Esophagus muscularis mucosa (tissue), 4 donors: ENCODE data around the gene SPEG. TPM values are rescaled to one million over a fixed set of nuclear protein-coding genes. Genes with fewer than 3 reads are reported as not detected.

Experiments used
- DNase-seq: peaks from one replicate; pipeline ENCODE4 v3.0.0-alpha.2; 2017; ENCODE audit errors: extremely low spot score
- H3K27ac ChIP-seq, 4 donors: fragments of 200-600 bp; sonication (generic); replicated peaks in 1 of 4; 1 replicate in 3 of 4; 2 replicates in 1 of 4; pipeline ENCODE4 v1.5.1; 2016 to 2019; ENCODE audit warnings: mild to moderate bottlenecking in 1 of 4
- H3K27me3 ChIP-seq, 4 donors: fragments of 200-600 bp; sonication (generic); one replicate each; pipeline versions ENCODE4 v1.5.1 to v1.6.0; 2016 to 2019
- H3K36me3 ChIP-seq, 4 donors: fragments of 200-600 bp; sonication (generic); one replicate each; pipeline ENCODE4 v1.5.1; 2016 to 2019
- H3K4me1 ChIP-seq, 4 donors: fragments of 200-600 bp; sonication (generic); one replicate each; pipeline ENCODE4 v1.5.1; 2016 to 2019
- H3K4me3 ChIP-seq, 4 donors: fragments of 200-600 bp; sonication (generic); 1 replicate in 2 of 4; 2 replicates in 2 of 4; pipeline ENCODE4 v1.5.1; 2016 to 2019; ENCODE audit warnings: mild to moderate bottlenecking in 4 of 4, moderate library complexity in 1 of 4
- H3K9me3 ChIP-seq, 4 donors: fragments of 200-600 bp; sonication (generic); 1 replicate in 3 of 4; 2 replicates in 1 of 4; pipeline ENCODE4 v1.5.1; 2016 to 2019
- CTCF ChIP-seq, 3 experiments: fragments of 200-600 bp in 2 of 3; fragments of 450-650 bp in 1 of 3; sonication (generic) in 2 of 3; IDR thresholded peaks; one replicate each; pipeline ENCODE4 v1.5.1; 2017 to 2019; ENCODE audit warnings: antibody characterized with exemption in 3 of 3, mild to moderate bottlenecking in 2 of 3, moderate library complexity in 1 of 3
- EP300 ChIP-seq: sonication (generic); formaldehyde crosslinking; IDR thresholded peaks from one replicate; pipeline ENCODE4 v1.6.1; 2017; ENCODE audit warnings: antibody characterized with exemption
- POLR2A ChIP-seq: fragments of 450-650 bp; IDR thresholded peaks from one replicate; pipeline ENCODE4 v1.6.1; 2017; ENCODE audit warnings: antibody characterized with exemption, moderate library complexity, mild to moderate bottlenecking, low read depth
- POLR2AphosphoS5 ChIP-seq, 2 donors: sonication (generic); formaldehyde crosslinking; IDR thresholded peaks; one replicate each; pipeline ENCODE4 v1.6.1; 2017; ENCODE audit warnings: antibody characterized with exemption in 2 of 2
- WGBS: methylation state at CpG from one replicate; pipeline ENCODE4 v1.1.5; 2018; 5-methylcytosine and 5-hydroxymethylcytosine counted together
- intact Hi-C: fragments of 100-400 bp; cut with DNase I; formaldehyde crosslinking; loops from one replicate; pipeline ENCODE4 v1.15.1; 2023
- total RNA-seq, 4 donors: library from RNA; depleted of rRNA; stranded (reverse); fragments of >200 nt; gene quantifications; one replicate each; pipeline versions ENCODE4 v1.1.0 to v1.2.1, GENCODE V29; 2016

Gene SPEG
- total RNA-seq, 4 donors from 2014 or later: 115 to 251 (median 180) TPM

GRCh38 chr2:219449609-219450008 is 15.0 kb downstream of the SPEG start:
- peak overlapping the region; percentile 94 to 99 (median 96) for H3K27ac ChIP-seq
- intact Hi-C loops: loop anchor here (5.0 kb wide), 1 partner anchor 42 kb away; no protein-coding TSS in a partner anchor
- TF ChIP-seq POLR2A: no peak
- TF ChIP-seq CTCF (IDR thresholded peaks at IDR 0.05): no peak
- TF ChIP-seq POLR2AphosphoS5 (IDR thresholded peaks at IDR 0.05): no peak
- TF ChIP-seq EP300: no peak

GRCh38 chr2:219451661-219452360 is 17.2 kb downstream of the SPEG start:
- peaks cover 25 to 100% (median 94%) of the 10 kb centered on the region in 4 donors for H3K4me1 ChIP-seq
- no peaks in the 10 kb centered on the region for H3K9me3 ChIP-seq
- DNase-seq: no peak
- TF ChIP-seq EP300: peak; percentile 80
- peak; percentile 60 to 72 for TF ChIP-seq POLR2AphosphoS5 (IDR thresholded peaks at IDR 0.05)
- TF ChIP-seq POLR2A: no peak
- intact Hi-C loops: no loop called here
- 37% methylated on average over 10 of the region's 18 CpGs for WGBS
- H3K4me3 ChIP-seq: peak overlapping the region; percentile 15 to 49 (median 31)
- H3K27ac ChIP-seq: peak overlapping the region; percentile 94 to 99 (median 96)
- H3K27me3 ChIP-seq: peaks cover 0 to 21% (median 0%) of the 10 kb centered on the region in 4 donors
- H3K36me3 ChIP-seq: peaks cover 0 to 14% (median 10%) of the 10 kb centered on the region in 4 donors

More at GRCh38 chr2:219449609-219450008, 15.0 kb downstream of the SPEG start:
- H3K9me3 ChIP-seq: no peaks in the 10 kb centered on the region
- WGBS: 83% methylated on average over 4 of the region's 5 CpGs
- no peak for DNase-seq
- H3K4me1 ChIP-seq: peaks cover 35 to 100% (median 100%) of the 10 kb centered on the region in 4 donors
- peak overlapping the region; percentile 38 to 51 (median 44) for H3K4me3 ChIP-seq
- peaks cover 0 to 31% (median 0%) of the 10 kb centered on the region in 4 donors for H3K27me3 ChIP-seq
- H3K36me3 ChIP-seq: peaks cover 0 to 9% (median 7%) of the 10 kb centered on the region in 4 donors

DNA sequence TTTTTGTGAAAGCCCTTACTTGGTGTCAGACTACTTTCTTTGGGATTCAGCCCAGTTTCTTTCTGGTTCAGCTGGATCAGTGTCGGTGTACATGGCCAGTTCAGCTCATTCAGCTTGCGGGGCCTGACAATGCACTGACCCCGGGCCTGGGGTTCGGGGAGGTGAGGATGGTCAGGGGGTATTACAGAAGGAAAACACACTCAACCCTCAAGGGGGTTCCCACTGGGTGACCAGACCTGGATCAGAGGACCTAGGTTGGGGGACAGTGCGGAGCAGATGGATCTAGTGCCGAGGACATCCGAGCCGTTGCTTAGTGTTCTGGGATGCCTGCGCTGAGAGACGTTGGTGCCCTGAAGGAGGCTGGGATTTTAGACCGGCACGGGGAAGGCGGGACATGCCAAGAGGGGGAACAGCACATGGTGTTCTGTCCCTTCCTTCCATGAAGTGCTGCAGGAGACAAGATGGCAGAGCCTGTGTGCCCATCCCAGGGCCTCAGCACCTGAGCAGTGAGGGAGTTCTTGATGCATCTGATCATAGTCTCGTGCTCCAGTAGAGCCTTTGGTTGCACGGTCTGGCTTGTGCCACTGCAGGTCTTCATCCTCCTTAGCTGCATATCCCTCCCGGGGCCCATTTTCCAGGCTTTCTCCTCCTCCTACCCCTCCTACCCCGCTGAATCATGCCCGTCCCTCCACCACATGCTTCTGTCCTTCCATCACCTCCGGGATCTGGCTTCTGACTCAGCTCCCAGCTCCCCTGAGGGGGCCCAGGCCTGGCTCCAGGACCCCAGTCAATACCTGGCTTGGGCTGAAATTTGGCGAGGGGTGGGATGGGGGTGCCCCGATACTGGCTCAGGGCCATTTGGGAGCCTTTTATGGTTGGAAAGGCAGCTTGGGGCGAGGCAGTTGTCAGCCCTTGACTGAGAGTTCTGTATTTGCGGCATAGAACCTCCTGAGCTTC is 18.0 kb downstream of the SPEG start:
- peaks cover 25 to 100% (median 92%) of the 10 kb centered on the region in 4 donors for H3K4me1 ChIP-seq
- no peaks in the 10 kb centered on the region for H3K9me3 ChIP-seq
- DNase-seq: peak; percentile 95
- peak overlapping the region; percentile 94 to 99 (median 96) for H3K27ac ChIP-seq
- H3K27me3 ChIP-seq: peaks cover 0 to 17% (median 0%) of the 10 kb centered on the region in 4 donors
- intact Hi-C loops: no loop called here
- TF ChIP-seq EP300: peak; percentile 98
- TF ChIP-seq POLR2A: no peak
- peak; percentile 84 to 90 for TF ChIP-seq POLR2AphosphoS5 (IDR thresholded peaks at IDR 0.05)
- TF ChIP-seq CTCF (IDR thresholded peaks at IDR 0.05): no peak
- 31% methylated on average over 21 of the region's 23 CpGs for WGBS
- peak overlapping the region; percentile 15 to 49 (median 23) for H3K4me3 ChIP-seq
- H3K36me3 ChIP-seq: peaks cover 0 to 14% (median 10%) of the 10 kb centered on the region in 4 donors

GRCh38 chr2:219453671-219454590 is 19.3 kb downstream of the SPEG start:
- Histone ChIP-seq H3K4me1 (peaks cover 22 to 100% (median 92%) of the 10 kb centered on the region in 4 donors), H3K27me3 (peaks cover 0 to 6% (median 0%) of the 10 kb centered on the region in 4 donors), H3K4me3 (peak overlapping the region in 3 of 4 donors; percentile 15 to 27 (median 26)), H3K9me3 (no peaks in the 10 kb centered on the region), H3K27ac (peak overlapping the region; percentile 94 to 99 (median 96)), H3K36me3 (peaks cover 0 to 11% (median 9%) of the 10 kb centered on the region in 4 donors)
- WGBS: 57% methylated on average over 9 of the region's 10 CpGs
- DNase-seq: peak; percentile 96
- peak in 1 of 3 experiments; percentile 16 for TF ChIP-seq CTCF (IDR thresholded peaks at IDR 0.05)
- TF ChIP-seq POLR2AphosphoS5 (IDR thresholded peaks at IDR 0.05): peak; percentile 80
- peak; percentile 44 for TF ChIP-seq EP300
- TF ChIP-seq POLR2A: no peak
- intact Hi-C loops: no loop called here
